DMS79 (cell line): ENCODE data around the gene SOX6.

Source experiments
- DNase-seq: peaks from one replicate; lab custom pipeline; 2025; lab: John Stamatoyannopoulos, UW

Gene SOX6

DNA sequence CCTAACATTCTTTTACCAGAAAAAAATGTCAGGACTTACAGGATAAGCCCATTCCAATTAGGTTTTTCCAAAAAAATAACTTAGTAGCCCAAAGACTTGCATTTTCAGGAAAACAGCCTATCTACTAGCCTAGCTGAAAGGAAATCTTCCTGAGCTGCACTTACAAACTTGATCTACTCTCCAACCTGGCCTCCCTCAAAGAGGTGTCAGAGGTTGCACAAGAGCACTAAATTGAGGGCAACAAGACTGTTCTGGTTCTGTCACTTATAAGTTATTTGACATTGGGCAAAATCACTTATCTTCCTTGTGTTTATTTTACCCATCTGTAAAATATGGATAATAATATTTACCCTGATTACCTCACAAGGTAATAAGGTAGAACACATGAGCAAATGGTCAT, 7.9 kb upstream of the SOX6 start:
- no peak for DNase-seq

DNA sequence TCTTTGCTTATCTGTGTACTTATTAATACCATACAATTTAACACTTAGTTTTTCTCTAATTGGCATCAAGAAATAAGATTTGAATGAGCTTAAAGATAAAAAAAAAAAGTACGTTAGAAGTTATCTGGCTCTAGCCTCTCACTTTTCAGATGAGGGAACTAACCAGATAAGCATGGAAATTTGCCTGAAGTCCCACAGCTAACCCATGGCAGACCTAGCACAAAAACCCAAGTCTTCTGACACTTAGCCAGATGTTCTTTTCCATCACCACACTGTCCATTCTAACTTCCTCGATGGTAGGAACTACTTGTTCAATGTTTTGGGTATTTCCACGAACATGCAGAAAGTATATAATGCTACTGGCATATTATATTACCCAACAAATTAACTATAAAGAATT, 7.4 kb upstream of the SOX6 start:
- no peak for DNase-seq

DNA sequence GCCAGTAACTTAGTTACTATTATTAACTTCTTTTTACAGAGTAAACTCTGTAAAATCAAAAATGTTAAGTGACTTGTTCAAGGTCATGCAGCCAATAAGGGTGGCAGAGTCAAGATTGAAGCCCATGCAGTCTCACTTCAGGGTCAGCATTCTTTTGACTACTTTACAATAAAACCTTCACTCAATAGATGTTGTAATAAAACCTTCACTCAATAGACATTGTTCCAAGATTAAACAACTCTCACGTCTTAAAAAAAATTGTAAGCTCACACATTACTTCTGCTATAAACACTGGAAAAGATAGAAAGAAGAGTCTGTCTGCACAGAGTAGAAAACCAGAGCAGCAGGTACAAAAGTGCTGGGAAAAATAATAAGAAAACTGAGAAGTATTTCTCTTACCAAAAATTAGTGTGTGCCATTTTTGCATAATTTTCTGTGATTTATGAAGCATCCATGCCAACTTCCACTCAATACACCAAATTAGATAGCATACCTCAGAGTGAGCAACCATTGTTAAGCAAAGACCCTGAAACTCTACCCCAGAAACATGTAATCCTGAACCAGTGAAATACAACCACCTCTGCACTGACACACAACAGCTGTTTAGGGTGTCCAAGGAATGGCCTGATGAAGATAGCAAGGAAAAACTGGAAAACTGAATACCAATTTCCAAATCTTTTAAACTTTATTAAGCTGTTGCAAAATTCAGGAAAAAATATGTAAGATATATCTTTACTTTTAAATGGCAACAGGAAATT, 4.9 kb upstream of the SOX6 start:
- DNase-seq, result no peak

DNA sequence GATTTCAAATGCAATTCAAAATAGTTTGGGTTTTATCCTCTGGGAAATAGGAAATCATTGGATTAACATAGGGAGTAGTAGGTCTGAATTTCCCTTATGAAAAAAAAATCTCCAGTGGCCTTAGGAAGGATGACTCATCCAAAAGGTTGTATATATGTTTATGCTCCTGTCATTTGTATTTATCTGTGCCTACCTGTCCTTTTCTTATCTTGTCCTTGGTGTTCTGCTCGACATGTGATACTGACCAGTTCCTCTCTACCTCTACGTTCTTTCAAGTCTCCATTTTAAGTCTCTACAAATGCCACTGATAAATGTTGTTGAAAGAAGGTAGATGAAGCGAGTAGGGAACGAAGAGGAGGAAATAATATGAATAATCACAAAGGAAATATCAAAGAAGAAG, 3.0 kb upstream of the SOX6 start:
- DNase-seq, result no peak

DNA sequence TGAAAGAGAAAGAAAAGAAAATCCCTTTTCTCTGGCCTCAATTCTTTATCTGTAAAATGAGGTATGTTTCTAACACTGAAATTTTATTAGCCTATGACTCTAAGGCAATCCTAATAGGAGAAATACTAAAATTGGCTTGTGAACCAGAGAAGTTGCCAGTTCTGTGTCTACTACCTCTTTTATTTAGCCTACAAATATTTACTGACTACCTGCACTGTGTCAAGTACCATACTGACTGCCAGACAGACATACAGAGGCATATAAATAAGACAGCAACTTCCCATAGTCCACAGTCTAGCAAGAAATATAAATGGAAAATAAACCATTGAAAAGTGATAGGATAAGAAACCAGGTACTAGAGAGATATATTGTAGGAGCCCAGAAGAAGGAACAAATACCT, 2.4 kb upstream of the SOX6 start:
- DNase-seq, result no peak

DNA sequence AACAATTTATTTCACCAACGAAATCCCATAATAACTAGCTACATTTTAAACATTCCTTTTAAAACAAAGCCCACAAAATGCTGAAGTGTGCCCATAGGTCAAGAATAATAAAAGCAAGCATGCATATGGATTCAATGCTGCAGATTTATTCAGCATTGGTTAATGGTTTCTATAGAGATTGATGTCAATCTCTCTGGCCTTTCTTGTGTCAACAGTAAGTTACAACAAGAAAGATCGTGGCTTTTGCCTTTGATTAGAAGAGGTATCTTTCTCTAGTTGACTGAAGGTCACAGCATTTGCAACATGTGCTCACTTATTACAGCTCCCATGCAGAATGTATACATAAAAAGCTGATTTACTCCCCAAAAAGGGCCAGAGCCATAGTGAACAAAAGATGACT, 1.4 kb upstream of the SOX6 start:
- no peak for DNase-seq

GRCh38 chr11:16356761-16357393, 531 bp upstream of the SOX6 start:
- no peak for DNase-seq

GRCh38 chr11:16352707-16353106, 3.6 kb downstream of the SOX6 start:
- DNase-seq, result no peak

GRCh38 chr11:16350125-16350524, 6.2 kb downstream of the SOX6 start:
- no peak for DNase-seq

DNA sequence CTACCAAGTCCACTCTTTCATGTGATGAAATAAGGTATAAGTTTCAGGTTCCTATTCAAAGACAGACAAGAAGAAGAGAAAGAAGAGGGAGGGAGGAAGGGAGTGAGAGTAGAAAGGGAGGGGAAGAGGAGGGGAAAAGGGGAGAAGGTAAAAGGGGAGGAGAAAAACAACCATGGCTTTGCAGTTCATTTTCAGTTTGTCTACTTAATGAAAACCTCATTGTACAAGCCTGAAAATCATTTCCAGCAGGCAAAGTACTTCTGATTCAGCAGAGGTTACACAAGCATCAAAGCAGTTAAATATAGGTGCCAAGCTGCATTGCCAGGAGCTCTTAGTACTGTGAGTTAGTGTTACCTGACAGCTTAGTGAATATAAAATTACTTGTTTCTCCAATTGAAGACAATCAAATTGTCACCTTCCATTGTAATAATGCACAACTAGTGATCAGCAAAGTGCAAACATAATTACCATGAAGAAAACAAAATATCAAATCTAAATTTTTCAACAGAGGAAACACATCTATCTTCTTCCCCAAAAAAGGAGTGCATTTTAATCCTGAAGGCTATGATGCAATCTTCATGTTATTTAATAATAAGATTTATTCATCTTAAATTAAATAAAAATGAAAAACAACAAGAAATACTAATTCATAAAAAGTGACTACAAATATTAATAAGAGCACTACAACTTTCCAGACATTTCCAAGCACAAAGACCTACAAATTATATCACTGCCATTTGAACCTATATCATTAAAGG, 8.2 kb downstream of the SOX6 start:
- DNase-seq, result no peak

DNA sequence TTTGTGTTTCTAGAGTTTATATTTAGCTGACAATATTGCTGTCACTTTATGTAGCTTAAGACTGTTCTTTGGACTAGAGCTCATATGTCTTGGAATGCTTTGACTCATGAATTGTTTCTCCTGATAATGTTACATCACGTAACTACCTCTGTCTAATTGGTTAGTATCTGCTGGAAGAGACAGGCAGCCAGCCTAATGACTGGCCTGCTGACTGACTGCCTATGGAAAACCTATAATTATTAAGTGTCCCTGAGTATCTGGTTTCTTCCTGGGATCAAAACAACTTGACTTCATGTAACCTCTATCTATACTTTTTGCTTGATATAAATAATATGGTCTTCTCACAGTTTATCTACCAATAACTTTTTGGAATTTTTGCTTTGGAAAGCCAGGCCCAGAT, 9.4 kb downstream of the SOX6 start:
- DNase-seq, result no peak

- no peak for DNase-seq
Observed at GRCh38 chr11:16341853-16342252, 14.5 kb downstream of the SOX6 start.

- no peak for DNase-seq
Observed at GRCh38 chr11:16338393-16338792, 18.0 kb downstream of the SOX6 start.

DNA sequence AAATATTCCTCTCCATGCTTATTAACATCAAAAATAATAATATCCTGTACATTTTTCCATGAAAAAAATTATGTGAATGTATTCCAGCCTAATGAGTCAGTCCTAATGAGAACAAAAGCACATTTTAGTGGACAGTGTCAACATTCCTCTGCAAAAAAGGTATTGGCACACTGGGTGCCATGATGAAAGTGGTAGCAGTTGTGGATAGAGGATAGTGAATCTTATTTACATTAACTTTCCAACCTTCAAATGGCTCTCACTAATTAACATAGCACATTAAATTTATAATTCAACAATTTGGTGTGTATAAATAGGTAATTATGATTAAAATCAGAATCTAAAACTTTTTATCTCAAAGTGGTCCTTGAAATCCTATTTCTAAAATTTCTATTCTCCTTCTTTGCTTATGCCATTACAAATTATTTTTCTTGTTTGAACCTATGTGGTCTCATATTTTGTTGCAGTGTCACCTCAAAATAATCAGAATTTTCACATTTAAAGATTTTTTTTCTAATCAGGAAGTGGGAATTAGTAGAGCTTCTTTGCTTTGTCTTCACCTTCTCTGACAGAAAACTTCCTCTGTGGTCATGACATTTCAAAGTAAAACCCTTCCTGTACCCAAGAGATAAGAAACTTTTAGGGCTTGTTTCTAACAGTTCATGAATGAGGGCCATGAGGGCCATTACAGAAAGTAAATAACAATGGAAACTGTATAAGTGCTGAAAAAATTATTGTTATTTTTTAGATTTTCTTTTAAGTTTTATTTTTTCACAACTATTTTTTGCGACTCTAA, 18.7 kb downstream of the SOX6 start:
- DNase-seq, result no peak

GRCh38 chr11:16336721-16337120, 19.6 kb downstream of the SOX6 start:
- DNase-seq, result no peak

GRCh38 chr11:16336204-16336603, 20.1 kb downstream of the SOX6 start:
- no peak for DNase-seq

DNA sequence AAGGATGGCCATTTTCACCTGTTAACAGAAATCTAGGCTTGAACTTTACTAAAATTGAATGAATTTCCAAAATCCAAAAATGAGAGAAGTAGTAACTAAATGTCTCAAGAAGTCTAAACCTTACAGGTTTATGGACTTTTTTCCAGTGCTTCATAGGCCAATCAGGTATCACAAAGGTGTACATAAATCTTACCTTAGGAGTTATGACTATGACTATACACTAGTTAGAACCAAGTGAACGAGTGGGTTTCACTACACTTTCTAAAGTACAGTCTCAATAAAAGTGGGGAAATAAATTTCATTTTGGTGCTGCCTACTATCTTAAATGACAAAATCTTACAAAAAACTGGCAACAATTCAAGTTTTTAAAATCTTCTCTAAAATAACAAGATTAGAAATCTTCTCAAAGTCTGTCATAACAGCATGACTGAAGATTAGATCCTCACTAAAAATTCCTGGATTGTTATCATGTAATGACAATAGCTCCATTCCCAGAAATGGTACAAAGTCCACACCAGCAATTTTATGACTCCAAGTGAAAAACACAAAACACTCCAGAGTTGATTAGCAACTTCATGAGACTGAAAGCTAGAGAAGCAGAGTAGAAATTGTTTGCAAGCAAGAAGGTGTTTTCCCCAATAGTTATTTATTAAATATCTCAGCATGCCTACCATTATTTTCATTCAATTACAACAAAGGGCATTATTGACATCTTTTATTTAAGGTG, 20.9 kb downstream of the SOX6 start:
- no peak for DNase-seq

DNA sequence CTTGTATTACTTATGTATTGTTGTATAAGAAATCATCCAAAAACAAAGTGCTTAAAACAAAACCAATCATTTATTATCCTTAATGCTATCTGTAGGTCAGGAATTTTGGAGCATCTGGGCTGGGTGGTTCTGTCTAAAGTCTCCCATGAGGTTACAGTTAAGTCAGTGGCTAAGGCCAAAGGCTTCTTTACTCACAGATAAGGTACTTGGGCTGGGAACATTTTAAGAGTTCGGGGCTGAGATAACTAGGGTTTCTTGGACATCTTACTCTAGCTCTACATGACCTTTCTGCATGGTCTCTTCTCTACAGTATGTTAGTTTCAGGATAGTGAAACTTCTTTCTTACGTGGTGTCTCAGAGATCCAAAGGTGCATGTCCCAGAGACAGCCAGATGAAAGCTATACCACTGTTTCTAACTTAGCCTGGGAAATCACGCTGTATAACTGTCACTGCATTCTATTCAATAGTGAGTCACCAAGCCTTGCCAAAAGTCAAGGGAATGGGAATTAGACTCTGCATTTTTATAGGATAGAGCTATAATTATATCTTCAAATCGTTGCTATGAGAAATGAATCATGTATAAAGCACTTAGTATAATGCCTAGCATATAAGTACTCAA, 29.6 kb downstream of the SOX6 start:
- no peak for DNase-seq

GRCh38 chr11:16322190-16322589, 34.2 kb downstream of the SOX6 start:
- no peak for DNase-seq

- DNase-seq, result no peak
Observed at GRCh38 chr11:16321148-16321547, 35.2 kb downstream of the SOX6 start.

GRCh38 chr11:16318320-16318719, 38.0 kb downstream of the SOX6 start:
- DNase-seq, result no peak
